Tibial nerve (tissue), 4 donors: ENCODE measurements around the gene CYTH4. TPM values are rescaled to one million over a fixed set of nuclear protein-coding genes. Genes with fewer than 3 reads are reported as not detected.
A peak's percentile ranks its signal among the peaks of the same experiment; 100 is the strongest.

Experiments
- DNase-seq, 2 donors: peaks; one replicate each; pipeline ENCODE4 v3.0.0-alpha.2; 2019; ENCODE audit warnings: low spot score in 2 of 2
- H3K27ac ChIP-seq, 4 donors: fragments of 200-600 bp; sonication (generic) in 3 of 4; one replicate each; pipeline ENCODE4 v1.5.1; 2017 to 2019; ENCODE audit warnings: mild to moderate bottlenecking in 1 of 4
- H3K27me3 ChIP-seq, 2 donors: fragments of 200-600 bp; sonication (generic) in 1 of 2; one replicate each; pipeline versions ENCODE4 v1.5.1 to v1.6.0; 2017 to 2019
- H3K36me3 ChIP-seq, 3 donors: fragments of 200-600 bp; sonication (generic); one replicate each; pipeline ENCODE4 v1.5.1; 2018 to 2019
- H3K4me1 ChIP-seq, 4 donors: fragments of 200-600 bp; sonication (generic) in 3 of 4; one replicate each; pipeline ENCODE4 v1.5.1; 2017 to 2019
- H3K4me3 ChIP-seq, 4 donors: fragments of 200-600 bp; sonication (generic) in 3 of 4; one replicate each; pipeline ENCODE4 v1.5.1; 2017 to 2019; ENCODE audit warnings: mild to moderate bottlenecking in 1 of 4, moderate library complexity in 1 of 4
- H3K9me3 ChIP-seq, 4 donors: fragments of 200-600 bp; sonication (generic) in 3 of 4; one replicate each; pipeline ENCODE4 v1.5.1; 2017 to 2019
- CTCF ChIP-seq, 5 experiments: fragments of 200-600 bp in 3 of 5; fragments of 450-650 bp in 2 of 5; sonication (generic) in 3 of 5; IDR thresholded peaks; one replicate each; pipeline ENCODE4 v1.5.1; 2016 to 2019; ENCODE audit warnings: antibody characterized with exemption in 5 of 5, mild to moderate bottlenecking in 3 of 5, moderate library complexity in 2 of 5
- EP300 ChIP-seq, 2 donors: sonication (generic); formaldehyde crosslinking; IDR thresholded peaks; one replicate each; pipeline ENCODE4 v1.6.1; 2017; ENCODE audit warnings: antibody characterized with exemption in 2 of 2, mild to moderate bottlenecking in 1 of 2
- POLR2A ChIP-seq, 2 donors: fragments of 450-650 bp; IDR thresholded peaks; one replicate each; pipeline ENCODE4 v1.6.1; 2017; ENCODE audit warnings: antibody characterized with exemption in 2 of 2, mild to moderate bottlenecking in 2 of 2, moderate library complexity in 2 of 2
- WGBS, 2 donors: methylation state at CpG; one replicate each; pipeline ENCODE4 v1.1.5; 2018; 5-methylcytosine and 5-hydroxymethylcytosine counted together
- total RNA-seq, 4 donors: library from RNA; depleted of rRNA; stranded (reverse); fragments of >200 nt; gene quantifications; one replicate each; pipeline ENCODE4 v1.1.0, GENCODE V29; 2016

CYTH4 gene
- total RNA-seq, 4 donors from 2014 or later, result 7.7 to 27.3 (median 19.0) TPM

GRCh38 chr22:37258005-37258752 is 24.1 kb upstream of the CYTH4 start:
- TF ChIP-seq POLR2A (IDR thresholded peaks at IDR 0.05), result no peak
- no peak for TF ChIP-seq EP300 (IDR thresholded peaks at IDR 0.05)
- no peak for TF ChIP-seq CTCF (IDR thresholded peaks at IDR 0.05)
- H3K27me3 ChIP-seq, result peaks cover 2 to 81% of the 10 kb centered on the region in 2 donors
- H3K36me3 ChIP-seq, result no peaks in the 10 kb centered on the region
- peaks cover 0 to 16% (median 0%) of the 10 kb centered on the region in 4 donors for H3K4me1 ChIP-seq
- H3K4me3 ChIP-seq, result no peak overlapping the region
- no peak overlapping the region for H3K27ac ChIP-seq
- DNase-seq, result no peak
- WGBS, 2 donors, result 81 to 90% methylated on average over 9 of the region's 9 CpGs
- H3K9me3 ChIP-seq, result no peaks in the 10 kb centered on the region

- Histone ChIP-seq H3K27ac (no peak overlapping the region), H3K4me3 (no peak overlapping the region), H3K4me1 (peaks cover 0 to 16% (median 0%) of the 10 kb centered on the region in 4 donors), H3K27me3 (peaks cover 2 to 74% of the 10 kb centered on the region in 2 donors), H3K9me3 (peaks cover 0 to 6% (median 0%) of the 10 kb centered on the region in 4 donors), H3K36me3 (no peaks in the 10 kb centered on the region)
- 77 to 82% methylated on average over 14 of the region's 14 CpGs for WGBS, 2 donors
- DNase-seq, result no peak
- TF ChIP-seq CTCF (IDR thresholded peaks at IDR 0.05), result no peak
- TF ChIP-seq EP300 (IDR thresholded peaks at IDR 0.05), result no peak
- no peak for TF ChIP-seq POLR2A (IDR thresholded peaks at IDR 0.05)
Measured at GRCh38 chr22:37258753-37259401, 23.4 kb upstream of the CYTH4 start.

GRCh38 chr22:37259540-37260029 is 22.7 kb upstream of the CYTH4 start:
- no peaks in the 10 kb centered on the region for H3K36me3 ChIP-seq
- H3K27ac ChIP-seq, result no peak overlapping the region
- H3K4me3 ChIP-seq, result no peak overlapping the region
- no peak for DNase-seq
- TF ChIP-seq POLR2A (IDR thresholded peaks at IDR 0.05), result no peak
- TF ChIP-seq CTCF (IDR thresholded peaks at IDR 0.05), result peak in 2 of 5 experiments; percentile 3 to 30
- H3K9me3 ChIP-seq, result peaks cover 0 to 13% (median 0%) of the 10 kb centered on the region in 4 donors
- WGBS, 2 donors, result 5 to 7% methylated on average over 23 of the region's 23 CpGs
- H3K27me3 ChIP-seq, result peaks cover 0 to 67% of the 10 kb centered on the region in 2 donors
- H3K4me1 ChIP-seq, result peaks cover 0 to 16% (median 0%) of the 10 kb centered on the region in 4 donors

- H3K4me3 ChIP-seq, result no peak overlapping the region
- no peak for DNase-seq
- WGBS, 2 donors, result 52 to 57% methylated on average over 14 to 15 of the region's 15 CpGs
- peaks cover 0 to 16% (median 0%) of the 10 kb centered on the region in 4 donors for H3K4me1 ChIP-seq
- no peak overlapping the region for H3K27ac ChIP-seq
- H3K36me3 ChIP-seq, result no peaks in the 10 kb centered on the region
- peaks cover 0 to 60% of the 10 kb centered on the region in 2 donors for H3K27me3 ChIP-seq
- TF ChIP-seq POLR2A (IDR thresholded peaks at IDR 0.05) (no peak), EP300 (IDR thresholded peaks at IDR 0.05) (no peak), CTCF (IDR thresholded peaks at IDR 0.05) (no peak)
- peaks cover 0 to 19% (median 0%) of the 10 kb centered on the region in 4 donors for H3K9me3 ChIP-seq
Measured at GRCh38 chr22:37260155-37260795, 22.0 kb upstream of the CYTH4 start.
